HUES64 (cell line): ENCODE data around the gene GNAI3. TPM values are rescaled to one million over a fixed set of nuclear protein-coding genes. Genes with fewer than 3 reads are reported as not detected.

Experiments used
- H3K27ac ChIP-seq: 2 replicates; pipeline ENCODE4 v1.7.0; 2013; ENCODE audit warnings: low read depth, low read length, inconsistent platforms
- H3K27me3 ChIP-seq: 2 replicates; pipeline ENCODE4 v1.6.1; 2013; ENCODE audit warnings: mild to moderate bottlenecking, low read length; ENCODE audit not compliant: insufficient read depth
- H3K36me3 ChIP-seq: 2 replicates; pipeline ENCODE4 v1.6.1; 2013; ENCODE audit warnings: mild to moderate bottlenecking, low read length; ENCODE audit not compliant: insufficient read depth
- H3K4me1 ChIP-seq: 2 replicates; pipeline ENCODE4 v1.6.1; 2013; ENCODE audit warnings: mild to moderate bottlenecking, low read length, moderate library complexity; ENCODE audit not compliant: insufficient read depth
- H3K4me3 ChIP-seq: 2 replicates; pipeline ENCODE4 v1.5.1; 2013; ENCODE audit warnings: mild to moderate bottlenecking, low read length, moderate library complexity
- H3K9ac ChIP-seq: 2 replicates; pipeline ENCODE4 v1.6.1; 2013; ENCODE audit warnings: mild to moderate bottlenecking, low read depth, low read length
- H3K9me3 ChIP-seq: 2 replicates; pipeline ENCODE4 v1.6.1; 2013; ENCODE audit warnings: low read depth, low read length; ENCODE audit not compliant: insufficient read depth
- WGBS: fragments of 150-250, 120-280 bp; methylation state at CpG from one replicate; pipeline ENCODE4 v1.1.7; 2013; ENCODE audit warnings: missing lambda C conversion rate; 5-methylcytosine and 5-hydroxymethylcytosine counted together
- polyA plus RNA-seq, 2 experiments: library from polyadenylated mRNA; stranded (reverse); fragments of 50-300 nt; gene quantifications; one replicate each; pipeline ENCODE4 v1.2.3, GENCODE V29; 2013

GNAI3 gene
- polyA plus RNA-seq (2013, experiment 1 of 2): 8.5 TPM
- polyA plus RNA-seq (2013, experiment 2 of 2): 8.4 TPM

GRCh38 chr1:109548321-109549267, at the start of gene GNAI3:
Gene GNAI3, plus strand, starts transcription at chr1:109548615. Its CDS starts 106 bp downstream, at chr1:109548721.
- Histone ChIP-seq H3K27ac (peak within 1 kb of the TSS; percentile 88), H3K27me3 (no peaks in the 10 kb centered on the region), H3K9ac (peak within 1 kb of the TSS; percentile 88), H3K4me1 (peaks cover 21% of the 10 kb centered on the region), H3K9me3 (no peaks in the 10 kb centered on the region), H3K36me3 (no peaks in the 10 kb centered on the region), H3K4me3 (peak within 1 kb of the TSS; percentile 98)
- WGBS: under 1% methylated on average over 68 of the region's 68 CpGs

GRCh38 chr1:109499081-109499480, 49.3 kb upstream of the GNAI3 start:
- Histone ChIP-seq H3K9ac (no peak overlapping the region), H3K27me3 (no peaks in the 10 kb centered on the region), H3K9me3 (no peaks in the 10 kb centered on the region), H3K4me3 (no peak overlapping the region), H3K36me3 (peaks cover 8% of the 10 kb centered on the region; the same call in 1 of the 2 replicates), H3K4me1 (peaks cover 12% of the 10 kb centered on the region; the same call in 1 of the 2 replicates), H3K27ac (no peak overlapping the region)
- 100% methylated on average over 5 of the region's 7 CpGs for WGBS

DNA sequence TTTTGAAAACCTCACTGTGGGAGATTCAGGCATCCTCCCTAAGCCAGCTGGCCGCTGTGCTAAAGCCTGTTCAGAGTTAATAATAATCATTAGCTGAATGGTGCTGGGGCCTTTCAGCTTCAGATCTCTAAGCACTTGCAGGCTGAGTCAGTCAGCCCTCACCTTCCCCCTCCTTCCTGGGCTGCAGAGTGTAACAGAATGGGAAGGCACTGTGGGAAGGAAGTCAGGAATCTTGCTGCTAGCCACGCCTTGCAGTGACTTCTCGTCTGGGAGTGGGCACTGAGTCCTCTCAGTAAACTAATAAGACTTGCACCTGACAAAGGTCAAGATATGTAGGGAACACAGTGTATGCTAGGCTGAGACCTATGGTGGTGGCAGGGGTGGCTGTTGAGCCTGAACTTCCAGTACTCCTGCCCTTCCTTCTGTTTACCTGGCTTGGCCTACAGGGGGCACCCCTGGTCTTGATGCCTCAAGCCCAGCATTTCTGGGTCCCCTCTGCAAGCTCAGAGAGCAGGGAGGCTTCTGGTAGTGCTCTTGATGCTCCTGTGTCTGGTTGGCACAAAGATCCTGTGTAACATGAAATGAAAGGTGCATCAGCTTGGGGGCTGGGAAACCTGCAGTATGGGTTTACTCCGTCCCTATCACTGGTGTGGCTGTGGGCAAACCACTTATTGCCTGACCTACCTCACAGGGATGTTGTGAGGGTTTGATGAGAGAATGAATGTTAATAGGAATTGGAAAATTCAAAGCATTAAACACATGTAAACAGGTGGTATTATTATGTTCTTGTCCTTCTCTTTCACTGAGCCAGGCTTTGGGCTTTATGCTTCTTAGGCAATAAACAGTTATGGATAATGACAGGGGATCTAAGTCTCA, 48.5 kb upstream of the GNAI3 start:
- Histone ChIP-seq H3K4me1 (peaks cover 12% of the 10 kb centered on the region; the same call in 1 of the 2 replicates), H3K9me3 (no peaks in the 10 kb centered on the region), H3K36me3 (peaks cover 8% of the 10 kb centered on the region; the same call in 1 of the 2 replicates), H3K9ac (no peak overlapping the region), H3K27me3 (no peaks in the 10 kb centered on the region), H3K27ac (no peak overlapping the region), H3K4me3 (no peak overlapping the region)
- WGBS: 80% methylated on average over 4 of the region's 4 CpGs

- no peak overlapping the region for H3K27ac ChIP-seq
- peaks cover 12% of the 10 kb centered on the region; the same call in 1 of the 2 replicates for H3K4me1 ChIP-seq
- no peaks in the 10 kb centered on the region for H3K9me3 ChIP-seq
- no peaks in the 10 kb centered on the region for H3K27me3 ChIP-seq
- no peak overlapping the region for H3K4me3 ChIP-seq
- WGBS: 75% methylated on average over 4 of the region's 5 CpGs
- H3K9ac ChIP-seq: no peak overlapping the region
- H3K36me3 ChIP-seq: peaks cover 8% of the 10 kb centered on the region; the same call in 1 of the 2 replicates
Observed at GRCh38 chr1:109500941-109501381, 47.5 kb upstream of the GNAI3 start.

DNA sequence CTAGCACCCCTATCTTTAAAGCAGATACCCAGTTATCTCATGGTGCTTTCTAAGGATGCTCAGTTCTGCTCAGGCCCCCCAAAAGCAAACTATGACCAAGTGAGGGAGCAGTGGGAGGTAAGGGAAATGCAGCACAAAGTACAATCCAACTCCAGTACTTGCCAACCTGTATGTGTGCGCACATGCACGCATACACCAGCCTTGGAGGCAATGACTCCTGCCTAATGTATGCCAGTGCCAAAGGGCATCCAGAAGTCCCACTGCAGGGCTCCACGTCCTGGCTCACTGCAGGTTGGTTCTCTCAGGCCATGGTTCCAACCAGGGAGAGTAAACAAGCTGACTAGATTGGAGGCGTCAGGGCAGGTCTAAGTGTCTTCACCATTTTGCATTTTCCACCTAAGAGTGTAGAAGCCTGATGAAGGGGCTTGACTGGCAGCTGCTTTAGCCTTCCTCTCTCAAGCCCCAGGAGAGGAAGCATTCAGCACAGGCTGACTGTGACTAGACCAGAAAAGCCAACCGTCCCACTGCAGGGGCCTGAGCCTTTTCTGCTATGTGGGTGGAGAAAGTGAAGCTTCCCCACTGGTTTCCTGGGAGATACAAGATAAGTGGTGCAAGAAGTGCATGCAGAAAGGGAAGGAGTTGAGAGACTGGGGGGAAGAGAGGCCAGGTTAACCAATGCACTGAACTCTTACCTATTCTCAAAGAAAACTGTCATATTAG, 46.6 kb upstream of the GNAI3 start:
- Histone ChIP-seq H3K9me3 (no peaks in the 10 kb centered on the region), H3K4me1 (peaks cover 12% of the 10 kb centered on the region; the same call in 1 of the 2 replicates), H3K4me3 (no peak overlapping the region), H3K36me3 (0 out of 2 replicates have a peak, but pooled peaks cover 4% of the 10 kb centered on the region), H3K27ac (no peak overlapping the region), H3K9ac (no peak overlapping the region), H3K27me3 (no peaks in the 10 kb centered on the region)
- WGBS: 83% methylated on average over 5 of the region's 5 CpGs

DNA sequence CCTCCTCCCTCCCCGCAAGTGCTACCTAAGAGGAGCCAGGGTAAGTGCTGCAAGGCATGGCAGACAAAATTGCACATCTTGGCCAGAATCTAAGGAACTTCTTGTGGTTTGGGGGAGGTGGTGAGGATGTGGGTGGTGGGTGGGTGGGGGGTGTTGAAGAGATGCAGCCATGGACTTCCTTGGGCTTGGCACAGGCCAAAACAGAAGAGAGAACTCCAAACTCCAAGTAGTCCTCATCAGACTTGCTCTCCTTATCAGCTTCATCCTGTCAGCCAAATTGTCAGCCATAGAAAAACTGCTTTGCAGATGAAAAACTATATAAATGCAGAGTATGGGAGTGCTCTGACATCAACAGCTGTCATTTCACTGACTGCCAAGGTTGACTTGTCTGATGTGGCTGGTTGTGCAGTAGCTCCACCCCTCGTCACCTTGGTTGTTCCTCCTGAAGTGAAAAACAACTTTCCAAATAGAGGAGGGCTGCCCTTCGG, 46.0 kb upstream of the GNAI3 start:
- Histone ChIP-seq H3K9me3 (no peaks in the 10 kb centered on the region), H3K4me3 (no peak overlapping the region), H3K27me3 (0 out of 2 replicates have a peak, but pooled peaks cover 3% of the 10 kb centered on the region), H3K36me3 (no peaks in the 10 kb centered on the region), H3K27ac (no peak overlapping the region), H3K4me1 (peaks cover 11% of the 10 kb centered on the region; the same call in 1 of the 2 replicates), H3K9ac (no peak overlapping the region)
- 85% methylated on average over 3 of the region's 3 CpGs for WGBS

DNA sequence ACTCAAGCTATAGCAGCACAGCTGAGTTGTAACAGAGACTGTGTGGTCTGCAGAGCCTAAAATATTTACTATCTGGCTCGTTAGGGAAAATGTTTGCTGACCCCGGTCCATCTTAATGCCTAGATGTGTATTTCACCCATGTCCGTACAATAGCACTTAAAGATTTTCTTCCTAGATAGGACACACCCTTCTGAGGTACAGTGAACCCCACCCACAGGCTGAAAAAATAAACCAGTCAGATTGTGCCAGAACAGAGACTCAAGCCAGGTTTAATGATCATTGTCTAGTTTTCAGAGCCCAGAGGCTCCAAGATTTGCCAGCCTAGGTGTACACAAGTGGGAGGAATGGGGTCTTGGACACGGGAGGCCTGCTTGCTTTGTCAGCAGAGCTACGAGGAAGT, 44.5 kb upstream of the GNAI3 start:
- 94% methylated on average over 5 of the region's 5 CpGs for WGBS
- Histone ChIP-seq H3K4me3 (no peak overlapping the region), H3K27ac (no peak overlapping the region), H3K36me3 (no peaks in the 10 kb centered on the region), H3K27me3 (peaks cover 19% of the 10 kb centered on the region), H3K9ac (no peak overlapping the region), H3K4me1 (0 out of 2 replicates have a peak, but pooled peaks cover 3% of the 10 kb centered on the region), H3K9me3 (no peaks in the 10 kb centered on the region)

- no peak overlapping the region for H3K27ac ChIP-seq
- 90% methylated on average over 1 of the region's 1 CpG for WGBS
- H3K9me3 ChIP-seq: no peaks in the 10 kb centered on the region
- no peak overlapping the region for H3K9ac ChIP-seq
- no peak overlapping the region for H3K4me3 ChIP-seq
- H3K36me3 ChIP-seq: no peaks in the 10 kb centered on the region
- no peaks in the 10 kb centered on the region for H3K4me1 ChIP-seq
- H3K27me3 ChIP-seq: peaks cover 27% of the 10 kb centered on the region
Observed at GRCh38 chr1:109504974-109505373, 43.4 kb upstream of the GNAI3 start.

DNA sequence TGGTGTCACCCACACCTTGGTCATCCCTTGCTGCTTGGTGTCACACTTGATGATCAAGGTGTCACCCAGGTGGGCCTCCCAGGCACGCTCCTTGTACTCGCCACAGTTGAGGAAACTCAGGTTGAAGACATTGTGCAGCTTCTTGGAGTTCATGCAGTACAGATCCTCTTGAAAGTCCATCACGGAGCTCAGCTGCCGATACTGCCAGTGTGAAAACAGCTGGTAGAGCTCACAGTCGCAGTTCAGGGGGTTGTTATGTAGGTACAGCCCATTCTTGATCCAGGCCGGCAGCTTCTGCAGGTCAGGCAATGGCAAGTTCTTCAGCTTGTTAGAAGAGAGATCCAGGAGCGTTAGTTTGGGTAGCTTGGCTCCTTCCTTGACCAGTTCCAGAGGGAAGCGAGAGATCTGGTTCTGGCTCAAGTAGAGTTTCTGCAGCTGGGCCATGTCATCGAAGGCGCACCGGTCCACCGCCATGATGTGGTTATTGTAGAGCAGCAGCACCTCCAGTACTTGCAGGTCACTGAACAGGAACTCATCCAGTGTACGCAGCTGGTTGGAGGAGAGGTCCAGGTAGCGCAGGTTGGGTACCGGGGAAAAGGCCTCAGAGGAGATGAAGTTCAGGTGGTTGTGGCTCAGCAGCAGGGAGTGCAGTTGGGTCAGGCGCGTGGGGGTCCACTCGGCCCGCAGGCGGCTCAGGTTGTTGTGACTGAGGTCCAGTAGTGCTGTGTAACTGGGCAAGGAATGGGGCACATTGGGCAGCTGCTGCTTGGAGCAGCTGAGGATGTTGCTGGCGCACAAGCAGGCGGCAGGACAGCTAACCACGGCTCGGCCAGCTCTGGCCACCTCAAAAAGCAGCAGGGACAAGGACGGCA, 40.2 kb upstream of the GNAI3 start:
- no peak overlapping the region for H3K27ac ChIP-seq
- H3K9ac ChIP-seq: no peak overlapping the region
- H3K4me1 ChIP-seq: no peaks in the 10 kb centered on the region
- WGBS: 91% methylated on average over 25 of the region's 25 CpGs
- peaks cover 48% of the 10 kb centered on the region for H3K27me3 ChIP-seq
- H3K36me3 ChIP-seq: no peaks in the 10 kb centered on the region
- H3K4me3 ChIP-seq: no peak overlapping the region
- H3K9me3 ChIP-seq: no peaks in the 10 kb centered on the region

- H3K4me3 ChIP-seq: peak overlapping the region; percentile 75
- H3K36me3 ChIP-seq: no peaks in the 10 kb centered on the region
- no peaks in the 10 kb centered on the region for H3K9me3 ChIP-seq
- no peak overlapping the region; the same call in 1 of the 2 replicates for H3K9ac ChIP-seq
- WGBS: 68% methylated on average over 7 of the region's 7 CpGs
- H3K27me3 ChIP-seq: peaks cover 48% of the 10 kb centered on the region
- no peaks in the 10 kb centered on the region for H3K4me1 ChIP-seq
- no peak overlapping the region for H3K27ac ChIP-seq
Observed at GRCh38 chr1:109508873-109509175, 39.6 kb upstream of the GNAI3 start.
